Upper lobe of right lung (tissue), 1 donor: ENCODE results near the gene PUS3. TPM values are rescaled to one million over a fixed set of nuclear protein-coding genes. Genes with fewer than 3 reads are reported as not detected.

ENCODE experiments used
- ATAC-seq: fragments of 200-7000 bp; cut with Tn5 transposase; one replicate; pipeline ENCODE4 v1.9.1; 2020; ENCODE audit warnings: mild to moderate bottlenecking, moderate library complexity
- DNase-seq: peaks from one replicate; pipeline ENCODE4 v3.0.0-alpha.2; 2020
- H3K27ac ChIP-seq: fragments of 200-600 bp; one replicate; pipeline ENCODE4 v1.8.0; 2022
- H3K27me3 ChIP-seq: fragments of 200-600 bp; one replicate; pipeline ENCODE4 v1.8.0; 2022; ENCODE audit warnings: mild to moderate bottlenecking
- H3K36me3 ChIP-seq: fragments of 200-600 bp; one replicate; pipeline ENCODE4 v1.8.0; 2022
- H3K4me1 ChIP-seq: fragments of 200-600 bp; one replicate; pipeline ENCODE4 v1.8.0; 2022
- H3K4me3 ChIP-seq: fragments of 200-600 bp; one replicate; pipeline ENCODE4 v1.8.0; 2022; ENCODE audit warnings: mild to moderate bottlenecking
- H3K9me3 ChIP-seq: fragments of 200-600 bp; one replicate; pipeline ENCODE4 v1.8.0; 2022
- CTCF ChIP-seq: fragments of 200-600 bp; IDR thresholded peaks from one replicate; pipeline ENCODE4 v1.8.0; 2022; ENCODE audit warnings: antibody characterized with exemption
- intact Hi-C: fragments of 100-400 bp; cut with DNase I; formaldehyde crosslinking; loops from one replicate; pipeline ENCODE4 v1.11.0; 2022
- total RNA-seq: library from RNA; stranded (reverse); fragmentation: NEBNext Ultra II Directional; extraction: Animal tissue kit (Norgen Biotek cat#: 25700); gene quantifications from one replicate; pipeline ENCODE4 v1.2.1, GENCODE V29; 2021
- donor health status: DM: no; HTN: yes; CAD: no; lungs with severe emphysema.

Gene PUS3
- total RNA-seq, 1 donor from 2014 or later = 11.1 TPM

DNA sequence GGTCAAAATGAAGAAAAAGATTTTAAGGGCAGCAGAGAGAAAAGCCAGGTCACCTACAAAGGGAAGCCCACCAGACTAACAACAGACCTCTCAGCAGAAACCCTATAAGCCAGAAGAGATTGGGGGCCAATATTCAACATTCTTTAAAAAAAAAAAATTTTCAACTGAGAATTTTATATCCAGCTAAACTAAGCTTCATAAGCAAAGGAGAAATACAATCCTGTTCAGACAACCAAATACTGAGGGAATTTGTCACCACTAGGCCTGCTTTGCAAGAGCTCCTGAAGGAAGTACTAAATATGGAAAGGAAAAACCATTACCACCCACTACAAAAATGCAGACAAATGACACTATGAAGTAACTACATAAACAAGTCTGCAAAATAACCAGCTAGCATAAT lies 56.8 kb downstream of the PUS3 start:
- DNase-seq (no peak), ATAC-seq (no peak)
- intact Hi-C loops = no loop called here
- H3K9me3 ChIP-seq = peaks cover 7% of the 10 kb centered on the region
- H3K27me3 ChIP-seq = no peaks in the 10 kb centered on the region
- no peaks in the 10 kb centered on the region for H3K36me3 ChIP-seq
- no peaks in the 10 kb centered on the region for H3K4me1 ChIP-seq
- no peak for TF ChIP-seq CTCF
- no peak overlapping the region for H3K4me3 ChIP-seq
- no peak overlapping the region for H3K27ac ChIP-seq

Other genes starting within 250 kb of the PUS3 start
- not detected for gene ACRV1, start 222.4 kb downstream of the PUS3 start, total RNA-seq
- gene PATE1, start 156.9 kb downstream of the PUS3 start, total RNA-seq = not detected
- gene PATE2, start 124.4 kb downstream of the PUS3 start, total RNA-seq = not detected
- not detected for gene PATE3, start 115.1 kb downstream of the PUS3 start, total RNA-seq
- not detected for gene PATE4, start 69.9 kb downstream of the PUS3 start, total RNA-seq
- 3.2 TPM for gene HYLS1, start 15.5 kb downstream of the PUS3 start, total RNA-seq
- gene DDX25, start 1.3 kb upstream of the PUS3 start, total RNA-seq = 0.46 TPM
- gene VSIG10L2, start 42.8 kb upstream of the PUS3 start, total RNA-seq = not detected
- 13.3 TPM for gene CDON, start 159.7 kb upstream of the PUS3 start, total RNA-seq